ENCODE data around the gene DHRSX.

GRCh38 chrX:2371026-2371711 lies 129.6 kb downstream of the DHRSX start:
- TF ChIP-seq GATA3 (IDR thresholded peaks at IDR 0.05; ENCODE audit: low read depth, low read length) (no peak), GATA2 (IDR thresholded peaks at IDR 0.05; ENCODE audit: low read depth, low read length) (no peak)

Data from SH-SY5Y (cell line).